Upper lobe of left lung (tissue), 4 donors: ENCODE results near the gene CALHM5.

Experiments
- EP300 ChIP-seq, 4 donors: sonication (generic); formaldehyde crosslinking; IDR thresholded peaks; one replicate each; pipeline ENCODE4 v1.5.1; 2017; ENCODE audit warnings: antibody characterized with exemption in 4 of 4, control low read depth in 2 of 4
- POLR2A ChIP-seq, 4 donors: fragments of 450-650 bp; IDR thresholded peaks; one replicate each; pipeline ENCODE4 v1.5.1; 2016 to 2017; ENCODE audit warnings: antibody characterized with exemption in 4 of 4, mild to moderate bottlenecking in 2 of 4
- TF ChIP-seq, protein P1 (sequence below), 6 experiments: fragments of 450-650 bp in 4 of 6; fragments of 200-600 bp in 2 of 6; sonication (generic) in 2 of 6; IDR thresholded peaks; one replicate each; pipeline ENCODE4 v1.5.1; 2016 to 2019; ENCODE audit warnings: antibody characterized with exemption in 6 of 6

- TF ChIP-seq, protein P1, sequence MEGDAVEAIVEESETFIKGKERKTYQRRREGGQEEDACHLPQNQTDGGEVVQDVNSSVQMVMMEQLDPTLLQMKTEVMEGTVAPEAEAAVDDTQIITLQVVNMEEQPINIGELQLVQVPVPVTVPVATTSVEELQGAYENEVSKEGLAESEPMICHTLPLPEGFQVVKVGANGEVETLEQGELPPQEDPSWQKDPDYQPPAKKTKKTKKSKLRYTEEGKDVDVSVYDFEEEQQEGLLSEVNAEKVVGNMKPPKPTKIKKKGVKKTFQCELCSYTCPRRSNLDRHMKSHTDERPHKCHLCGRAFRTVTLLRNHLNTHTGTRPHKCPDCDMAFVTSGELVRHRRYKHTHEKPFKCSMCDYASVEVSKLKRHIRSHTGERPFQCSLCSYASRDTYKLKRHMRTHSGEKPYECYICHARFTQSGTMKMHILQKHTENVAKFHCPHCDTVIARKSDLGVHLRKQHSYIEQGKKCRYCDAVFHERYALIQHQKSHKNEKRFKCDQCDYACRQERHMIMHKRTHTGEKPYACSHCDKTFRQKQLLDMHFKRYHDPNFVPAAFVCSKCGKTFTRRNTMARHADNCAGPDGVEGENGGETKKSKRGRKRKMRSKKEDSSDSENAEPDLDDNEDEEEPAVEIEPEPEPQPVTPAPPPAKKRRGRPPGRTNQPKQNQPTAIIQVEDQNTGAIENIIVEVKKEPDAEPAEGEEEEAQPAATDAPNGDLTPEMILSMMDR (IDR thresholded peaks at IDR 0.05) = no peak
- no peak for TF ChIP-seq POLR2A (IDR thresholded peaks at IDR 0.05)
- no peak for TF ChIP-seq EP300 (IDR thresholded peaks at IDR 0.05)
These were observed 35.3 kb upstream of the CALHM5 start for GRCh38 chr6:116476002-116476678.
